H1 (cell line): ENCODE data around the gene BUD23. TPM values are rescaled to one million over a fixed set of nuclear protein-coding genes. Genes with fewer than 3 reads are reported as not detected.
A peak's percentile ranks its signal among the peaks of the same experiment; 100 is the strongest.

Experiments used
- CTCF ChIA-PET: fragments of 300-600 bp; sonication (Branson Sonifier 250); formaldehyde crosslinking; loops from one replicate; lab custom pipeline; 2021; ENCODE audit not compliant: partially characterized antibody; lab: Charles Lee
- POLR2A ChIA-PET: fragments of 300-600 bp; sonication (Branson Sonifier 250); formaldehyde crosslinking; loops from one replicate; lab custom pipeline; 2021; ENCODE audit warnings: inconsistent platforms; ENCODE audit not compliant: partially characterized antibody; lab: Charles Lee
- DNase-seq, 2 experiments: peaks; one replicate each; pipeline versions ENCODE4 v3.0.0 to v3.0.0-alpha.2; 2010 to 2022; ENCODE audit warnings: low spot score in 2 of 2, low read depth in 1 of 2, mixed read lengths in 1 of 2
- FAIRE-seq: peaks from 2 replicates; lab custom pipeline; 2011; peaks lifted over from hg19 to GRCh38; lab: Jason Lieb, UNC
- H2AFZ ChIP-seq: 2 replicates; pipeline ENCODE4 v1.8.1; 2012; ENCODE audit warnings: low read length, inconsistent platforms
- H2AK5ac ChIP-seq: 2 replicates; pipeline ENCODE4 v1.6.1; 2013; ENCODE audit warnings: low read depth, low read length
- H2BK120ac ChIP-seq: replicated peaks from 2 replicates; pipeline ENCODE3; 2013; ENCODE audit warnings: low read depth, low read length, inconsistent platforms
- H2BK12ac ChIP-seq: 2 replicates; pipeline ENCODE4 v1.6.1; 2013; ENCODE audit warnings: low read depth, low read length
- H2BK15ac ChIP-seq: 2 replicates; pipeline ENCODE4 v1.6.1; 2013; ENCODE audit warnings: low read length
- H2BK20ac ChIP-seq: 2 replicates; pipeline ENCODE4 v1.6.1; 2013; ENCODE audit warnings: low read length
- H2BK5ac ChIP-seq: 2 replicates; pipeline ENCODE4 v1.6.1; 2013; ENCODE audit warnings: low read depth, low read length
- H3K14ac ChIP-seq: 2 replicates; pipeline ENCODE4 v1.6.1; 2013; ENCODE audit warnings: inconsistent platforms; ENCODE audit not compliant: insufficient read length
- H3K18ac ChIP-seq: 2 replicates; pipeline ENCODE4 v1.6.1; 2013; ENCODE audit warnings: low read length; ENCODE audit errors: extremely low read depth
- H3K23ac ChIP-seq: 2 replicates; pipeline ENCODE4 v1.6.1; 2013; ENCODE audit warnings: inconsistent platforms; ENCODE audit not compliant: insufficient read length
- H3K23me2 ChIP-seq: 2 replicates; pipeline ENCODE4 v1.6.1; 2013; ENCODE audit warnings: low read depth, low read length
- H3K27ac ChIP-seq: 2 replicates; pipeline ENCODE4 v1.6.1; 2011; ENCODE audit warnings: low read depth, low read length, inconsistent platforms
- H3K27me3 ChIP-seq, 4 experiments: replicated peaks in 1 of 4; 1 replicate in 1 of 4; 2 replicates in 3 of 4; pipeline versions ENCODE4 v1.6.1 to v1.8.1; 2011 to 2013; ENCODE audit warnings: low read length in 3 of 4, mild to moderate bottlenecking in 3 of 4, inconsistent platforms in 2 of 4, mixed read lengths in 2 of 4, moderate library complexity in 1 of 4; ENCODE audit not compliant: control insufficient read depth in 3 of 4, insufficient read depth in 3 of 4; ENCODE audit errors: extremely low read depth in 1 of 4
- H3K36me3 ChIP-seq, 4 experiments: 2 replicates each; pipeline versions ENCODE4 v1.6.1 to v1.8.1; 2011 to 2013; ENCODE audit warnings: mild to moderate bottlenecking in 4 of 4, low read length in 3 of 4, moderate library complexity in 2 of 4, control low read depth in 1 of 4, inconsistent platforms in 1 of 4; ENCODE audit not compliant: insufficient read depth in 4 of 4, control insufficient read depth in 2 of 4
- H3K4ac ChIP-seq: replicated peaks from 2 replicates; pipeline ENCODE3; 2013; ENCODE audit warnings: low read length, low read depth, mixed read lengths, inconsistent platforms; ENCODE audit not compliant: insufficient read length
- H3K4me1 ChIP-seq, 4 experiments: replicated peaks in 1 of 4; 1 replicate in 1 of 4; 2 replicates in 3 of 4; pipeline versions ENCODE4 v1.6.1 to v1.8.1; 2011 to 2013; ENCODE audit warnings: low read length in 3 of 4, inconsistent platforms in 2 of 4, mixed read lengths in 1 of 4; ENCODE audit not compliant: insufficient read depth in 4 of 4, control insufficient read depth in 3 of 4
- H3K4me2 ChIP-seq, 2 experiments: 2 replicates each; pipeline versions ENCODE4 v1.6.1 to v1.8.1; 2011 to 2013; ENCODE audit warnings: low read depth in 2 of 2, low read length in 2 of 2, control low read depth in 1 of 2, inconsistent platforms in 1 of 2, mild to moderate bottlenecking in 1 of 2; ENCODE audit not compliant: insufficient read depth in 1 of 2
- H3K4me3 ChIP-seq, 4 experiments: fragments of 200-600, 300-600 bp in 1 of 4; sonication (generic), shearing (Covaris generic), sonication (Bioruptor Twin) in 1 of 4; 2 replicates each; pipeline versions ENCODE4 v1.5.1 to v1.8.1; 2011 to 2016; ENCODE audit warnings: low read length in 4 of 4, low read depth in 3 of 4, control low read depth in 2 of 4, inconsistent platforms in 2 of 4, mild to moderate bottlenecking in 2 of 4, mixed read lengths in 1 of 4, moderate library complexity in 1 of 4; ENCODE audit not compliant: insufficient read depth in 2 of 4; ENCODE audit errors: extremely low read depth in 1 of 4
- H3K56ac ChIP-seq: replicated peaks from 2 replicates; pipeline ENCODE3; 2013; ENCODE audit warnings: low read depth, mild to moderate bottlenecking, mixed read lengths, low read length, inconsistent platforms; ENCODE audit not compliant: insufficient read length
- H3K79me1 ChIP-seq: 2 replicates; pipeline ENCODE4 v1.6.1; 2013; ENCODE audit warnings: low read depth, low read length, control low read depth
- H3K79me2 ChIP-seq, 2 experiments: 2 replicates each; pipeline versions ENCODE4 v1.6.1 to v1.8.1; 2012 to 2013; ENCODE audit warnings: low read length in 2 of 2, mild to moderate bottlenecking in 2 of 2, inconsistent platforms in 1 of 2; ENCODE audit not compliant: insufficient read depth in 2 of 2, control insufficient read depth in 1 of 2
- H3K9ac ChIP-seq, 4 experiments: replicated peaks in 1 of 4; 1 replicate in 1 of 4; 2 replicates in 3 of 4; pipeline versions ENCODE4 v1.6.1 to v1.8.1; 2011 to 2013; ENCODE audit warnings: low read depth in 3 of 4, low read length in 3 of 4, control low read depth in 2 of 4, mild to moderate bottlenecking in 2 of 4, moderate library complexity in 2 of 4, inconsistent platforms in 1 of 4; ENCODE audit errors: extremely low read depth in 1 of 4
- H3K9me3 ChIP-seq, 2 experiments: 2 replicates each; pipeline versions ENCODE4 v1.6.1 to v1.8.1; 2012 to 2013; ENCODE audit warnings: mild to moderate bottlenecking in 2 of 2, moderate library complexity in 2 of 2, control low read depth in 1 of 2, inconsistent platforms in 1 of 2, low read depth in 1 of 2, low read length in 1 of 2, mixed read lengths in 1 of 2; ENCODE audit not compliant: insufficient read depth in 2 of 2
- H4K20me1 ChIP-seq, 2 experiments: replicated peaks in 1 of 2; 2 replicates each; pipeline versions ENCODE3 to v1.8.1; 2011 to 2013; ENCODE audit warnings: inconsistent platforms in 2 of 2, low read length in 2 of 2, mild to moderate bottlenecking in 1 of 2; ENCODE audit not compliant: insufficient read depth in 2 of 2, control insufficient read depth in 1 of 2
- H4K5ac ChIP-seq: 2 replicates; pipeline ENCODE4 v1.6.1; 2013; ENCODE audit warnings: low read length, low read depth, mixed read lengths, inconsistent platforms; ENCODE audit not compliant: insufficient read length
- H4K8ac ChIP-seq: 2 replicates; pipeline ENCODE4 v1.8.0; 2013; ENCODE audit warnings: mild to moderate bottlenecking, moderate library complexity, low read length, inconsistent platforms; ENCODE audit not compliant: insufficient read depth; ENCODE audit errors: extremely low read depth
- H4K91ac ChIP-seq: replicated peaks from 2 replicates; pipeline ENCODE3; 2013; ENCODE audit warnings: low read length, mixed read lengths, inconsistent platforms; ENCODE audit not compliant: insufficient read length
- CEBPB ChIP-seq: IDR thresholded peaks from 2 replicates; pipeline ENCODE4 v1.6.1; 2012; ENCODE audit warnings: low read depth, low read length
- CHD1 ChIP-seq: IDR thresholded peaks from 2 replicates; pipeline ENCODE4 v1.6.1; 2012; ENCODE audit warnings: low read depth, low read length, improper control_type of control experiment
- CHD2 ChIP-seq: IDR thresholded peaks from 2 replicates; pipeline ENCODE4 v1.6.1; 2012; ENCODE audit warnings: low read length, improper control_type of control experiment
- CREB1 ChIP-seq: IDR thresholded peaks from 2 replicates; pipeline ENCODE4 v1.6.1; 2012; ENCODE audit warnings: inconsistent platforms
- E2F6 ChIP-seq: IDR thresholded peaks from 2 replicates; pipeline ENCODE4 v1.6.1; 2012; ENCODE audit warnings: inconsistent platforms
- EGR1 ChIP-seq: IDR thresholded peaks from 2 replicates; pipeline ENCODE4 v1.6.1; 2011; ENCODE audit warnings: low read depth, low read length, borderline replicate concordance
- HDAC2 ChIP-seq, 2 experiments: fragments of 300-600 bp in 1 of 2; sonication (generic) in 1 of 2; IDR thresholded peaks; 2 replicates each; pipeline ENCODE4 v1.6.1; 2011 to 2012; ENCODE audit warnings: low read depth in 2 of 2, low read length in 2 of 2, mild to moderate bottlenecking in 2 of 2, moderate library complexity in 2 of 2, borderline replicate concordance in 1 of 2, inconsistent platforms in 1 of 2
- KDM4A ChIP-seq: IDR thresholded peaks from one replicate; pipeline ENCODE4 v1.7.1; 2012; ENCODE audit warnings: low read depth, mild to moderate bottlenecking, moderate library complexity, low read length, inconsistent platforms; ENCODE audit not compliant: severe bottlenecking
- NRF1 ChIP-seq: IDR thresholded peaks from 2 replicates; pipeline ENCODE4 v1.6.1; 2011; ENCODE audit warnings: mild to moderate bottlenecking, low read depth, low read length, improper control_type of control experiment
- RNF2 ChIP-seq: fragments of 200-900, 300-1000 bp; sonication (generic); IDR thresholded peaks from 2 replicates; pipeline ENCODE4 v1.7.1; 2016; ENCODE audit warnings: borderline replicate concordance, low read depth, mild to moderate bottlenecking, antibody characterized with exemption, low read length; ENCODE audit not compliant: poor library complexity, severe bottlenecking; ENCODE audit errors: missing control alignments
- SIRT6 ChIP-seq: IDR thresholded peaks from one replicate; pipeline ENCODE4 v1.7.1; 2012; ENCODE audit warnings: low read length, inconsistent platforms
- SIX5 ChIP-seq: IDR thresholded peaks from 2 replicates; pipeline ENCODE4 v1.6.1; 2011; ENCODE audit warnings: mild to moderate bottlenecking, low read depth, low read length
- WGBS, 2 experiments: shearing (Covaris generic) in 1 of 2; methylation state at CpG; one replicate each; pipeline versions ENCODE4 v1.1.6 to v1.1.7; 2013 to 2015; ENCODE audit warnings: low lambda C conversion rate in 2 of 2, mixed read lengths in 2 of 2, inconsistent platforms in 1 of 2, low coverage in 1 of 2, missing lambda C conversion rate in 1 of 2; ENCODE audit not compliant: insufficient replicate concordance in 2 of 2, insufficient coverage in 1 of 2, insufficient read length in 1 of 2; ENCODE audit errors: extremely low coverage in 1 of 2, missing lambda C conversion rate in 1 of 2; 5-methylcytosine and 5-hydroxymethylcytosine counted together
- polyA plus RNA-seq, 7 experiments: library from polyadenylated mRNA; depleted of rRNA in 3 of 7; stranded (reverse) in 5 of 7; unstranded in 2 of 7; fragments of >200 nt in 5 of 7; fragments of 200-250 nt in 2 of 7; gene quantifications; 1 replicate in 5 of 7; 2 replicates in 1 of 7; 4 replicates in 1 of 7; pipeline versions ENCODE4 v1.2.1 to v1.2.3, GENCODE V29; 2011 to 2013; ENCODE audit warnings: missing spikeins in 2 of 7, mixed read lengths in 2 of 7
- total RNA-seq: library from RNA; stranded (reverse); fragmentation: NEBNext Ultra II Directional; extraction: Animal tissue kit (Norgen Biotek cat#: 25700); gene quantifications from 2 replicates; pipeline ENCODE4 v1.2.1, GENCODE V29; 2021
- TF ChIP-seq, protein P1 (sequence below): IDR thresholded peaks from 2 replicates; pipeline ENCODE4 v1.6.1; 2012; ENCODE audit warnings: inconsistent platforms

Gene BUD23
- total and polyA plus RNA-seq, 2 of the 8 experiments (the other 6 are each of a cell fraction or from before 2014, with no cell fraction given), result 72.3 to 78.4 TPM

- Histone ChIP-seq H3K27ac (no peak overlapping the region), H4K5ac (no peak overlapping the region), H2BK5ac (no peak overlapping the region), H4K8ac (no peak overlapping the region), H3K4me2 (no peak overlapping the region; a peak in 1 of 4 replicates), H3K9ac (peak overlapping the region in 1 of 4 experiments; percentile 48; a peak in 1 of 7 replicates), H3K36me3 (peaks cover 0 to 6% (median 4%) of the 10 kb centered on the region in 4 experiments; a peak in 5 of 8 replicates), H2BK12ac (no peak overlapping the region), H4K20me1 (peaks cover 0 to 9% of the 10 kb centered on the region in 2 experiments), H3K56ac (no peak overlapping the region), H2AFZ (no peak overlapping the region), H3K27me3 (no peaks in the 10 kb centered on the region; a peak in 1 of 7 replicates), H3K23ac (no peak overlapping the region), H2BK15ac (no peak overlapping the region), H2BK20ac (no peak overlapping the region), H3K4ac (no peak overlapping the region), H3K9me3 (no peaks in the 10 kb centered on the region), H3K23me2 (peaks cover 15% of the 10 kb centered on the region), H4K91ac (no peak overlapping the region), H3K4me3 (peak overlapping the region in 1 of 4 experiments; percentile 97; a peak in 1 of 8 replicates), H3K14ac (no peak overlapping the region), H3K4me1 (peaks cover 3 to 7% (median 3%) of the 10 kb centered on the region in 4 experiments; a peak in 5 of 7 replicates), H3K18ac (no peak overlapping the region), H3K79me2 (peaks cover 25 to 59% of the 10 kb centered on the region in 2 experiments), H2BK120ac (no peak overlapping the region), H3K79me1 (peaks cover 2% of the 10 kb centered on the region; the same call in 1 of the 2 replicates), H2AK5ac (peak overlapping the region; percentile 39; the same call in 1 of the 2 replicates)
- DNase-seq (no peak), FAIRE-seq (no peak)
- ChIA-PET POLR2A (interaction anchor here (0.9 kb wide), 1 partner anchor 122 kb away, joined by 3 read pairs; no protein-coding TSS in a partner anchor), CTCF (interaction anchor here (0.6 to 1.6 kb wide), 3 partner anchors 20 to 123 kb away, joined by 3 to 6 read pairs (median 5); no protein-coding TSS in a partner anchor)
- WGBS, 2 experiments, result 83% methylated on average over 8 of the region's 8 CpGs; no CpG with 5 or more reads in 1 of the 2 experiments
- TF ChIP-seq CEBPB (no peak), HDAC2 (IDR thresholded peaks at IDR 0.05; ENCODE audit: borderline replicate concordance in 1 of 2, low read depth in 2 of 2, low read length in 2 of 2) (no peak), CHD1 (no peak), RNF2 (no peak), NRF1 (no peak), SIX5 (no peak), SIRT6 (no peak), EGR1 (no peak), E2F6 (no peak), CREB1 (no peak), KDM4A (no peak), CHD2 (no peak)
- TF ChIP-seq, protein P1, sequence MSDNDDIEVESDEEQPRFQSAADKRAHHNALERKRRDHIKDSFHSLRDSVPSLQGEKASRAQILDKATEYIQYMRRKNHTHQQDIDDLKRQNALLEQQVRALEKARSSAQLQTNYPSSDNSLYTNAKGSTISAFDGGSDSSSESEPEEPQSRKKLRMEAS, result no peak
These were observed 2.4 kb upstream of the BUD23 start for GRCh38 chr7:73681031-73681430.
